SK-N-SH treated with all-trans-retinoic acid at 6 μM for 48 hours (cell line): ENCODE results near the gene CALY.

Experiments used
- BACH2 ChIP-seq: fragments of 250-450 bp; sonication (Bioruptor Pico); IDR thresholded peaks from 2 replicates; pipeline ENCODE4 v1.9.0; 2021; ENCODE audit warnings: mild to moderate bottlenecking, borderline replicate concordance
- CREB5 ChIP-seq: fragments of 250-450 bp; sonication (Bioruptor Pico); IDR thresholded peaks from 2 replicates; pipeline ENCODE4 v1.5.1; 2020; ENCODE audit warnings: low read depth, mild to moderate bottlenecking, moderate library complexity
- CSRNP3 ChIP-seq: fragments of 250-450 bp; sonication (Bioruptor Pico); IDR thresholded peaks from 2 replicates; pipeline ENCODE4 v1.5.1; 2021; ENCODE audit warnings: mild to moderate bottlenecking, moderate library complexity
- TF ChIP-seq, protein P1 (sequence below): fragments of 250-450 bp; sonication (Bioruptor Pico); IDR thresholded peaks from 2 replicates; pipeline ENCODE4 v1.8.0; 2021; ENCODE audit warnings: low read depth, mild to moderate bottlenecking, moderate library complexity, borderline replicate concordance
- TF ChIP-seq, protein P2 (sequence below): fragments of 250-450 bp; sonication (Bioruptor Pico); IDR thresholded peaks from 2 replicates; pipeline ENCODE4 v1.5.0; 2020; ENCODE audit warnings: mild to moderate bottlenecking, moderate library complexity
- TF ChIP-seq, protein P3 (sequence below): fragments of 250-450 bp; sonication (Bioruptor Pico); IDR thresholded peaks from 2 replicates; pipeline ENCODE4 v1.8.0; 2020; ENCODE audit warnings: mild to moderate bottlenecking, moderate library complexity, borderline replicate concordance

DNA sequence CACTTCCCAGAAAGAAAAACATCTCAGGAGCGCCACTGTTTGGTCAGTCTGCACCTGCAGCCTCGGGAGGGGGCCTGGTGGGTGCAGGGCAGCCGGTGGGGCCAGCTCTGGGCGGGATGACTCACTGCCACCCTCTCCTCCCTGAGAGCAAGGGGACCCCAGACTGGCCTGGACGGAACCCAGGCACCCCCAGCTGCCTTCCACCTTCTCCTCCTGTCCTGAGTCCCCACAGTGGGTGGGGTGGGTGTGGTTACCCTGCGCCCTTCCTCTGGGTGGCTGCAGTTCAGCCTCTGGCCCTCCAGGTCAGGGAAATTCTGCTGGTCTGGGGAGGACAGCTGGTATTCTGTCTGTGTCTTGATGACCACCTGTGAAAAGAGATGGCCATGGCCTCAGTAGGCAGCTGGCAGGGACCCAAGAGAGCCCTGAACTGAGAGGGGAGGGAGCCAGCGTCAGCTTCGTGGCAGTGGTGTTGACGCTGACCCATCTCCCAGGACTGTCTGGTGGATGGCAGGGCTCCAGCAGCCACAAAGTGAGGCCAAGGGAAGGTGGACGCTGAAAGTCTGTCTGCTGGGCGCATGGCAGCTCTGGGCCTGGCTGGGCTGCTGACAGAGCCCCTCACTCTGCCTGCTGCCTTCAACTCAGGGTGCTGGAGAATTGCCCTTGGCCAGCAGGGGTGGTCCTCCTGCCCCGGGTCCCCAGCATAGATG lies 8.9 kb downstream of the CALY start:
- TF ChIP-seq, protein P1, sequence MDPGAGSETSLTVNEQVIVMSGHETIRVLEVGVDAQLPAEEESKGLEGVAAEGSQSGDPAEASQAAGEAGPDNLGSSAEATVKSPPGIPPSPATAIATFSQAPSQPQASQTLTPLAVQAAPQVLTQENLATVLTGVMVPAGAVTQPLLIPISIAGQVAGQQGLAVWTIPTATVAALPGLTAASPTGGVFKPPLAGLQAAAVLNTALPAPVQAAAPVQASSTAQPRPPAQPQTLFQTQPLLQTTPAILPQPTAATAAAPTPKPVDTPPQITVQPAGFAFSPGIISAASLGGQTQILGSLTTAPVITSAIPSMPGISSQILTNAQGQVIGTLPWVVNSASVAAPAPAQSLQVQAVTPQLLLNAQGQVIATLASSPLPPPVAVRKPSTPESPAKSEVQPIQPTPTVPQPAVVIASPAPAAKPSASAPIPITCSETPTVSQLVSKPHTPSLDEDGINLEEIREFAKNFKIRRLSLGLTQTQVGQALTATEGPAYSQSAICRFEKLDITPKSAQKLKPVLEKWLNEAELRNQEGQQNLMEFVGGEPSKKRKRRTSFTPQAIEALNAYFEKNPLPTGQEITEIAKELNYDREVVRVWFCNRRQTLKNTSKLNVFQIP (CRISPR knock-in tag), result no peak
- TF ChIP-seq BACH2, result no peak
- TF ChIP-seq, protein P2, sequence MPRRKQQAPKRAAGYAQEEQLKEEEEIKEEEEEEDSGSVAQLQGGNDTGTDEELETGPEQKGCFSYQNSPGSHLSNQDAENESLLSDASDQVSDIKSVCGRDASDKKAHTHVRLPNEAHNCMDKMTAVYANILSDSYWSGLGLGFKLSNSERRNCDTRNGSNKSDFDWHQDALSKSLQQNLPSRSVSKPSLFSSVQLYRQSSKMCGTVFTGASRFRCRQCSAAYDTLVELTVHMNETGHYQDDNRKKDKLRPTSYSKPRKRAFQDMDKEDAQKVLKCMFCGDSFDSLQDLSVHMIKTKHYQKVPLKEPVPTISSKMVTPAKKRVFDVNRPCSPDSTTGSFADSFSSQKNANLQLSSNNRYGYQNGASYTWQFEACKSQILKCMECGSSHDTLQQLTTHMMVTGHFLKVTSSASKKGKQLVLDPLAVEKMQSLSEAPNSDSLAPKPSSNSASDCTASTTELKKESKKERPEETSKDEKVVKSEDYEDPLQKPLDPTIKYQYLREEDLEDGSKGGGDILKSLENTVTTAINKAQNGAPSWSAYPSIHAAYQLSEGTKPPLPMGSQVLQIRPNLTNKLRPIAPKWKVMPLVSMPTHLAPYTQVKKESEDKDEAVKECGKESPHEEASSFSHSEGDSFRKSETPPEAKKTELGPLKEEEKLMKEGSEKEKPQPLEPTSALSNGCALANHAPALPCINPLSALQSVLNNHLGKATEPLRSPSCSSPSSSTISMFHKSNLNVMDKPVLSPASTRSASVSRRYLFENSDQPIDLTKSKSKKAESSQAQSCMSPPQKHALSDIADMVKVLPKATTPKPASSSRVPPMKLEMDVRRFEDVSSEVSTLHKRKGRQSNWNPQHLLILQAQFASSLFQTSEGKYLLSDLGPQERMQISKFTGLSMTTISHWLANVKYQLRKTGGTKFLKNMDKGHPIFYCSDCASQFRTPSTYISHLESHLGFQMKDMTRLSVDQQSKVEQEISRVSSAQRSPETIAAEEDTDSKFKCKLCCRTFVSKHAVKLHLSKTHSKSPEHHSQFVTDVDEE (CRISPR knock-in tag), result no peak
- TF ChIP-seq, protein P3, sequence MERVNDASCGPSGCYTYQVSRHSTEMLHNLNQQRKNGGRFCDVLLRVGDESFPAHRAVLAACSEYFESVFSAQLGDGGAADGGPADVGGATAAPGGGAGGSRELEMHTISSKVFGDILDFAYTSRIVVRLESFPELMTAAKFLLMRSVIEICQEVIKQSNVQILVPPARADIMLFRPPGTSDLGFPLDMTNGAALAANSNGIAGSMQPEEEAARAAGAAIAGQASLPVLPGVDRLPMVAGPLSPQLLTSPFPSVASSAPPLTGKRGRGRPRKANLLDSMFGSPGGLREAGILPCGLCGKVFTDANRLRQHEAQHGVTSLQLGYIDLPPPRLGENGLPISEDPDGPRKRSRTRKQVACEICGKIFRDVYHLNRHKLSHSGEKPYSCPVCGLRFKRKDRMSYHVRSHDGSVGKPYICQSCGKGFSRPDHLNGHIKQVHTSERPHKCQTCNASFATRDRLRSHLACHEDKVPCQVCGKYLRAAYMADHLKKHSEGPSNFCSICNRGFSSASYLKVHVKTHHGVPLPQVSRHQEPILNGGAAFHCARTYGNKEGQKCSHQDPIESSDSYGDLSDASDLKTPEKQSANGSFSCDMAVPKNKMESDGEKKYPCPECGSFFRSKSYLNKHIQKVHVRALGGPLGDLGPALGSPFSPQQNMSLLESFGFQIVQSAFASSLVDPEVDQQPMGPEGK (CRISPR knock-in tag), result no peak
- no peak for TF ChIP-seq CSRNP3 (CRISPR knock-in tag)
- no peak for TF ChIP-seq CREB5 (CRISPR knock-in tag)
